NCI-H524 (cell line): ENCODE measurements around the gene CCDC28A.

ENCODE experiments used
- DNase-seq, 2 experiments: peaks; one replicate each; lab custom pipeline; 2025; lab: John Stamatoyannopoulos, UW

Gene CCDC28A

DNA sequence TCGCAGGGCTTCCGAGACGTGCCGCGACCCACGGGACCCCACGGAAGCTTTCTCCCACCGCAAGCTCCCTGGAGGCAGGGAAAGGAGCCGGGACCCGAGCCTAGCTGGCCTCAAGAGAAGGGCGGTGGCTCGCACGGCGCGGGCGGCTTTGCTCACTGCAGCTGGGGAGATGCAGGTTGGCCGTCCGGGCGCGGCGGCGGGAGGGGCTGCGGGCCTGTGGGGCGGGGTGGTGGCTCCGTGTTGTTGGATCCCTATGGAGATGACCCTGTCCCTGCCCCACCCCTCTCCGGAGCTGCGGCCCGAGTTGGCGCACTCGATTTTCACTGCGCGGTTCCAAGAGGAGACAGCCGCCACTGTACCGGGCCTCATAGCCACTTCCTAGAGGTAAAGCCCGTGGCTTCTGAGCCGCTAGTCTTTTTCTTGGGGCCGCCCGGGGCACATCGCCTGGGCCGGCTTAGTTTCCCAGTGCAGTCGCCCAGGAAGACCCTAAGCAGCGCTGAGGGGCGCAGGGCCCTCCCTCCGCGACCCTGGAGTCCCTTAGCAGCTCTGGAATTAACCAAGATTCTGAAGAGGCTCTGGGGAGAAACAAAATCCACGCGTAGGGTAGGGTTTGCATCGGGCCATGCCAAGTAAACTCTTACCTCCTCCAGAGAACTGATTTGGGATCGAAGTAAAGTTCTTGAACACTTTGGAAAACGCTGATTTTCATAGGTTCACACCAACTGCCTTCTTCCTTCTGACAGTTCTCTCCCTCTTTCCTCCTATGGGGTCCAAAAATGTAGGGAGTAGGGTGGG lies 22.4 kb downstream of the CCDC28A start, which contains the start of gene ECT2L:
TSS of gene ECT2L (plus strand) at position 279 of the 795 bp plus-strand sequence. CDS start 17,188 bp downstream, outside the sequence.
- DNase-seq = no peak

DNA sequence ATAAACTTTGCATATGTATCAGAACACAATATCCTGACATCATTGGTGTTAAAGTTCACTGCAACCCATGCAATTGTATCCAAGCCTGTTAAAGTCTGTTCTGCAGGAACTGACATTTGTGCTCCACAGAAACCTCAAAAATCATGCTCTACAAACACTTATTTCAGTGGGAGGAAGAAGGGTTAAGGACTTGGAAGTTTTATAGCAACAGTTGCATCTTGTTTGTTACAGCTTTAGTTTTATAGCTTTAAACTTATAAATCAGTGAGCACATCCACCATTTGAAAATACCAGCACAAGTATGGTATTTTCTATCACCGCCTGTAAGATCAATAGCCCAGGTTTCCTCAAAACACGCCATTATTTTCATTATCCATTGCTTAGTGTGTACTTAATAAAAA lies 23.2 kb downstream of the CCDC28A start:
- DNase-seq = no peak

DNA sequence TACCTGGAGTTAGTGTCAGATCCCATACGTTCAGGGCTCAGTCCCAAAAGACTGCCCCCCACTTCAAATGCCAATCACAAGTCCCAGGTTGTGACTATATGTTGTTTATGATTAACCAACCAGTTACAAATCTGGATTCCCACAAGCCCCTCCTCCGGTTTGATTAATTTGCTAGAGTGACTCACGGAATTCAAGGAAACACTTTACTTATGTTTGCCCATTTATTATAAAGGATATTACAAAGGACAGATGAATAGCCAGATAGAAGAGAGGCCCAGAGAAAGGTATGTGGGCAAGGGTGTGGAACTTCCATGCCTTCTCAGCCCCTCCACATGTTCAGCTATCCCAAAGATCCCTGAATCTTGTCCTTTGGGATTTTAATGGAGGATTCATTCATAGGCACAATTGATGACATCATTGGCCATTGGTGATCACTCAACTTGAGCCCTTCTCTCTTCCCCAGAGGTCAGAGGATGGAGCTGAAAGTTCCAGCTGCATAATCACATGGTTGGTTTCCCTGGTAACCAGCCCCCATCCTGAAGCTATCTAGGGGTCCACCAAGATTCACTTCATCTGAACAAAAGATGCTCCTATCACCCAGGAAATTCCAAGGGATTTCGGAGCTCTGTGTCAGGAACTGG lies 24.4 kb downstream of the CCDC28A start:
- DNase-seq = no peak

DNA sequence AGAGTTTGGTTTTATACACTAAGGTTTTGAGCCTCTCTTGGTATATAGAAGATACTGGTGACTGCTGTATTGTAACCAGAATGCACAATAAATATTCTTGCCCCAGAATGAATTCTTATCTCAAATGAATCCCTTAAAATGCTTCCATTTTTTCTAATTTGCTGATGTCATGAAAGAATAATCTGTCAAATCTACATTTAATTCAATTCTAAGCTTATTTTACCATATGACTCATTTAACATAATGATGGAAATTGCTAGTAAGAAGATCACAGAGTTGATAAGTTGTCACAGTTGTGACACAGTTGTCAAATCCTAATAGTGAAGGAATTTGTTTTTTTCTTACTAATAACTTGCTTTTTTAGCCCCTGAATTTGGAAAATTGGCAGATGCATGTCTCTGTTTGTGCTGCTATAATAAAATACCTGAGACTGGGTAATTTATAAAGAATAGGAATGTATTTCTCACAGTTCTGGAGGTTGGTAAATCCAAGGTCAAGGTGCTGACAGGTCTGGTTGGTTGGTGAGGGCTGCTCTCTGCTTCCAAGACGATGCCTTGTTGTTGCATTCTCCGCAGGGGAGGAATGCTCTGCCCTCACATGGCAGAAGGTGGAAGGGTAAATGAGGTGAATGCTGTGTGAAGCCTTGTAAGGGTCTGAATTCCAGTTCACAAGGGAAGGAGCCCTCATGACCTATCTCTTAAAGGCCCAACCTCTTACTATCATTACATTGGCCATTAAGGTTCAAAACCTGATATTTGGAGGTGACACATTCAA lies 27.0 kb downstream of the CCDC28A start:
- DNase-seq = peak in 1 of 2 experiments; percentile 9

DNA sequence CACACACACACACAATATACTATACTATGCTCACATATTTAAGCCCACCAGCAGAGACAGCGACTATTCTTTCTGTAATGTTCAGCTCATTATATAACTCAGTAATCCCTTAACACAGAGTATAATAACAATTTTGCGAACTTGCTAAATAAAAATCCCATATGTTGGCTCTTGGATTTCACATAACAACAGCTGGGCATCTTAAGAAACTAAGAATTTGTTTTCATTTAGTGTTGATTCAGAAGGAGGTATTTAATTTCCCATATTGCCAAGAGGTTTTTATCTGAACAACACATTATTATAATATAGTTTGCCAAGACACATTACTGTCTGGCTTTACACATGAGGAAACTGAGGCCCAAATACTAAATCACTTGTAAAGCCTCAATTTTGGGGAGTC lies 29.8 kb downstream of the CCDC28A start:
- peak in 1 of 2 experiments; percentile 72 for DNase-seq

DNA sequence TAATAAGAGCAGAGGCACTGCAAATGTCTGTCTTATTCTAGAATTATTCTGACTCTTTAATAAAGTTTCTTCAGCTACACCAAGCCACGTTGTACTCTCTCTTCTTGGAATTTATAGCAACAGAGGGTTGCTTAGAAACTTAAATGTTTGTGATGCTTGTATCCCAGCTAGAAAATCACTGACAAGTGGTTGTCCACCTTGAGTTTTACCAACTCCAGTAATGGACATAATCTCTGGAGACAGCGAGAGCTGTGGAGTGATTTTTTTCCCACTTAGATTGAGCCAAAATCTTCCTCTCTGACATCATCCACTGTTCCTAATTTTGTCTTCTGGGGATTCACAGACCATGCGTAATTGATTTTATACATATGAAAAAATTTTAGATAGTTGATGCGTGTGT lies 30.3 kb downstream of the CCDC28A start:
- no peak for DNase-seq

DNA sequence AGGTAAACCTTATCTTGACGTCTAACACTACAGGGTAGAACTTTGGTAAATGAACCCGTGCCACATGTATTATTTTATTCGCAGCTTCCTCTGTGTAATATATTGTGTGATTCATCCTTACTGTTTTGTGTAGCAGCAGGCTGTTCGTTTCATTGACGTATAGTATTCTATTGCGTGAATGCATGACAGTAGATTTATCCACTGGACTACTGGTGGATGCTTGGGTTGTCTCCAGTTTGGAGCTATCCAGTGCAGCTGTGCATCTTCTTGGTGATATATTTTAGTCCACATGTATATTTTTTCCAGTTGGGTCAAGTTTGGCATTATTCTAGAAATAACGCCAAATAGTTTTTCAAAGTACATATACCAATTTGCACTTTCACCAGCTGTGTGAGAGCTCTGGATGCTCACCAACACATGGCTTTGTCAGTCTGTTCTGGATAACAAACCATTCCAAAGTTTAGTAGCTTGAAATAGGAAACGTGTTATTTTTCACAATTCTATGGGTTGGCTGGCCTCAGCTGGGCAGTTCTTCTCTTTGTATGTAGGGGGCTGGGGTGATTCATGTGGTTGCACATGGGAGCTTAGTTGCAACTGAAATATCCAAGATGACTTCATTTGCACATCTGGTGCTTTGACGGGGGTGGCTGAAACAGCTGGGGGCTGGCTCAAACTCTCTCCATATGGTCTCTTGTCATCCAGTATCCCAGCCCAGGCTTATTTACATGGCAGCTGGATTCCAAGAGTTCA lies 31.6 kb downstream of the CCDC28A start:
- DNase-seq = peak; percentile 31 to 84

DNA sequence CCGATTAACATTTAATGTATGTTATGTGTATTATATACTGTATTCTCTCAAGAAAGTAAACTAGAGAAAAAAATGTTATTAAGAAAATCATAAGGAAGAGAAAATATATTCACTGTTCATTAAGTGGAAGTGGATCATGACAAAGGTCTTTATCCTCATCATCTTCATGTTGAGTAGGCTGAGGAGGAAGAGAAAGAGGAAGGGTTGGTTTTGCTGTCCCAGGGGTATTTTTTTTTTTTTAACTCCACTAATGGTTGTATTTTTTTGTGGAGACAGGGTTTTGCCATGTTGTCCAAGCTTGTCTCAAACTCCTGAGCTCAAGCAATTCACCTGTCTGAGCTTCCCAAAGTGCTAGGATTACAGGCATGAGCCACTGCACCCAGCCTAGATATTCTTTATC lies 33.3 kb downstream of the CCDC28A start:
- no peak for DNase-seq

DNA sequence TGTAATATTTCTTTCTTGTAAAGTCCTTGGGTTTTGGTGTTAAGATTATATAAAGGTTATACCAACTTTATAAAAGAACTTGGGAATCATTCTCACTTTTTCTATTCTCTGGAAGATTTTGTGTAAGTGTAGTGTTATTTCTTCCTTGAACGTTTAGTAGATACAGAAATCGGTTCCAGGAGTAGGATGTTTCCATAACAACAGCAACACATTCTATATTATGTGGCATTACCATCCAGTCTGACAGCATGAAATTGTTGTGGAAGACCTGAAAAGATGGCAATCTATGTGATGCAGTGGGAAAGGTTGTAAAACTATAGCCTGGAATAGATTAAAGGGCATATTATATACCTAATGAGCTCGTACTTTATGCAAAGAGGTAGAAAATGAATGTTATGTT lies 36.1 kb downstream of the CCDC28A start:
- DNase-seq = no peak

DNA sequence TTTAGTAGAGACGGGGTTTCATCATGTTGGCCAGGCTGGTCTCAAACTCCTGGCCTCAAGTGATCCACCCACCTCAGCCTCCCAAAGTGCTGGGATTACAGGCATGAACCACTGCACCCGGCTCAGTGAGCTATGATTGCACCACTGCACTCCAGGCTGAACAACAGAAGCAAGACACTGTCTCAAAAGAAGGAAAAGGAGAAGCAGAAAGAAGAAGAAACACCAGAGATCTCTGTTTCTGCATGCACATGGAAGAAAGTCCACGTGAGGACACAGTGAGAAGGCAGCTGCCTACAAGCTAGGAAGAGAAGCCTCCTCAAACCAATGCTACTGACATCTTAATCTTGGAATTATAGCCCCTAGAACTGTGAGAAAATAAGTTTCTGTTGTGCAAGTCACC lies 38.3 kb downstream of the CCDC28A start:
- DNase-seq = no peak

DNA sequence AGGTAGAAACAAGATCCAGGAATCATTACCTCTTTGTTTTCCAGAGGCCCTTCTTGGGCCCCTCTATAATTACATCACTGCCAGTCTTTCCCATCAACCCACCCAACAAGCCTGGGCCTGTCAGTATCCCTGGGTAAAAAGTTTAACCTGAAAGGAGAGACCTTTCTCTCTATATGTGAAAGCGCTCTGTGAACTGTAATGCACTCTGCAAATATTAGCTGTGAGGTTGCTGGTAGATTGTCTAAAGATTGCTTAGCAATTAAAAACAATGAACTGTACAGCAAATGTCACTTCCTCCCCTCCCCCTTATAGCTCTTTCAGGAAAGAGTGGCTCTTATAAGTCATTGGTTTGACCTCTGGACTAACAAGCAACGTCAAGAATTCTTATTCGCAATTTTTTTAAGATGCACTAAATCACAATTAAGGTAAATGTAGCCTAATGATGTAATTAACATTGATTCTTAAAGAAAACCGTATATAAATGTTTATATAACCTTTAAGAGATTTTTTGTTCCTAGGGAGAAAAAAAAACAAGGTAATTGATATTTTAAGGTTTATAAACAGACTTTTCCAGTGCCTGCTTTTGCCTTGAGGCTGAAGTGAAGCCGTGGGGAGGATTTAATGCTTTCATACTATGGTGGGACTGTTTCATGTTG lies 40.7 kb downstream of the CCDC28A start:
- DNase-seq = peak; percentile 21 to 37

DNA sequence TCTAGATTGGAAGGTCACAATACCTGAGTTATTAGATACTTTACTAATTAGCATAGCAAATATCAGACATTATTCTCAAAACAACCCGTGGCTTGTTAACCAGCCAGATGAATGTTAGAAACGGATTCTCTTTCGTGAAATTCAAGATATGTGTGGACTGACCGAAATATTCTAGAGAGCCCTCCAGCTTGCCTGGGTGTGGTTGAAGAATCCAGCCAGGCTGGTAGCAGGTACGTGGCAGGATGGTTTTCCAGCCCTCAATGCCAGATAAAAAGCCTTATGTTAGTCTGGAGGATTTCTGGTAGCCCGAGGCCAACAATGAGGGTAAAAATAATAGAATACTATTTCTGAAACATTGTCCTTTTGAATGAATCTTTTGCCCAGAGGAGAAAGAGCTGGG lies 41.7 kb downstream of the CCDC28A start:
- no peak for DNase-seq

DNA sequence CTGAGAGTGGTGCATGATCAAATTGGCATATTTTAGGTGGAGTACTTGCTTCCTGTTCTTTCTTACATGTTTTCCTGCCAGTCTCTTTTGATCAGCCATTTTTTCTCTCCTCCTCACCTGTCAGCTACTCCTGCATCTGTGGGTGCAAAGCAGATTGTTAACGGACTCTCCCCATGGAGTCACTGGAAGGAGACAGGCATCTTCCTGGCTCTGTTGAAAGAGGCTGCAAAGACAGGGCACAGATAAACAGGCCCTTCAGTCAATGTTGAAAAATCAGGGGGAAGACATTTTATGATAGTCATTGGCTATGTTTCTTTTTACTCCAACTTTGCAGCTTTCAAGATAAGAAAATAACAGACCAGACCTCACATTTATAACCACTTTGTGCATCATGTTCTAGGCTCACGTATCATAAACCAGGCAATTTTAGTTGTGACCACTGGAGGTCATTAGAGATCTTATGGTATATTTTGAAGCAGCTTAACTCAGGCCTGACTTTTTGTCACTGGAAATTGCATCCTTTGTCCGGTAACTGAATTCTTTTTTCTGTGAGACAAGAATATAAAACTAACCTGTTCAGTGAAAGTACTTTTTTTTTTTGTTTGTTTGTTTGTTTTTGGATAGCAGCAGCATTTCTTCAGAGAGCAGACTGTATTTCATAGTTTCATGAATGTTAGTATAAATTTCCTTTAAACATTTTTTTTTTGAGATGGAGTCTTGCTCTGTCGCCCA lies 42.4 kb downstream of the CCDC28A start:
- peak; percentile 33 to 82 for DNase-seq

DNA sequence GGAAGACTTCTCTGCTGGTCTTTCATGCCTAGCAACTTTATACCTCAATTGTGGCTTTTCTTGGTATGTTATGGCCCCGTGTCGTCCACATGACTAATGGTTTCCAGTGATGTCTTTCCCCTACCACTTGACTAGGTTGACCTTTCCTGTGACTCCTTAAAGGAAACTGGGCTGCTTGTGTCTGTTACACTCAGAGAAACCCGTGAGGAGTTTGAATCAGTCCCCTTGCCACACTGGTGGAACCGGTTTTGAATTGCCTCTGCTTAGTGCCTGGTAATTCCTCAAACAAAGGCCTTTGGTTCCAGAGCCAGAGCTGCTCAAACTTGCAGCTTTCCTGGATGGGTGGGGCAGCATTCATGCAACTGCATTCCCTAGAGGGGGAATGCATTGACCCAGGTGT lies 44.2 kb downstream of the CCDC28A start:
- no peak for DNase-seq

DNA sequence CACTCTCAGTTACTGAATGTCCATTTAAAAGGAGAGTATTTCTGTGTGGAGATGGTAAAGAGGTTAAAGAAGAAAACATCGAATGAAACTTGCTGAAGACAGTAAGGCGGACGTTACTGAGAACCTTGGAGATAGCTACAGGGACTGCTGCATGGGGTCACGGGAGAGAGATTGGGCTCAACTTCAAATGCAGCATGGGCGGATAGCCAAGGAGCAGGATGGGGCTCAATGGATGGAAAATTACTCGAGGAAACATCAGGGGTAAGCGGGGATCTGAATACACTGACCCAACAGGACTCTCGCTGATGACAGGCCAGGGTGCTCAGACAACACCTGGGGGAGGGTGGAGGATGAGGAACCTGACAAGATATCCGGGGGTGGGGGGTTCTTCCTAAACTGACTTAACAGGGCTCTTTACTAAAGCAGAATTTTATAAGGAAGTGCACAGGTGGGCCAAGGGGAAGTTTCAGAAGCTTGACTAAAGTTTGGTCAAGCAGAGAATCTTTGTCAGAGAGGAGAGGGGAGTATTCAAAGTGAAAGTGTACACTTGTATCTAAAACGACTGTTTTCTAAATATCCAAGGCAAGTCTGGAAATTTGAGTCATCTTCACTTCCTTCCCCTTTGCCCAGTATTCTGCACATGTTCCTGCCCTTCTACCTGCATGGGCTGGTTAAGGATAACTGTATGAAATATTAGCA lies 45.1 kb downstream of the CCDC28A start:
- DNase-seq = no peak

DNA sequence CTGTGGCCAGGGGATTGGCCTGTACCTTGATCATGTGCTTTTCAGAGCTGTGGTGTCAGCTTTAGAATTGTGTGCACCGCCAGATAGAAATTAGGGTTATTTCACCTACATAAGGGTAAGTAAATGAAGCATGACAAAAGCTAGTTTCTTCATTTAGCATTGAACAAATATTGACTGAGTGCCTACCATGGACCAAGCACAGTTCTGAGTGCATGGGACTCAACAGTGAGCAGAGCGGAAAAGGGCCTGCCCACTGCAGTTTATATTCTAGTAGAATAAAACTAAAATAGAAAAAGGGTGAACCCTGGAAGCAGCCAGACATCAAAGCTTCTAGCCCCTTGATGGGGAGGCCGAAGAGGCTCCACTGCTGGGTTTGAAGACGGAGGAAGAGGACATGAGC lies 48.0 kb downstream of the CCDC28A start:
- DNase-seq = no peak

DNA sequence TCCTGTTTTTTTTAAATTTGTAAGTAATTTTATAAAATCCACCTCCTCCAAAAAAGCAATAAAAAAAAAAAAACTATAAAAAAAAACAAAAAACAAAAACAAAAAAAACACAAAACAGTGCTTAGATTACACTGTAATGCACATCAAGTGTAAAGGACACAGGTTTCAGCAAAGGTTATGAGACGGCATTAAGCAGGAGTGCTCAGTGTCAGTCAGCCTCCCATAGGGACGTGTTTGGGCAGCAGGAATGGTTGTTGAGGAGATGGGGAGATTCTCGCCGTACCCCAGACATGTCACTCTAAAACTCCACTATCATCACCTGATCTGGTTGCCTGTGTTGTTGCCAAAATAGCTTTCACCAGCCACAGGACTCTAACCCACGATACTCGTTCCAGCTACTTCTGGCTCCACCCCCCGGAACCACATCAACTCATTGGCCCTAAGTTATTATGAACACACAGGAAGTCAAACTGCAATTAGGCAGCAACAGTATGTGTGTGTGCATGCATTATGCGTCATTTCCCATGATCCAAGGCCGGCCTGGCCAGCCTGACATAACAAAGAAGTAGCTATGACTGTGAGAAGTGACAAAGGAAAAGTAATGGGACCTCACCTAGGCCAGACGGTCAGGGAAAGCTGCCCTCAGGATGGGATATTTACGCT lies 51.0 kb downstream of the CCDC28A start:
- DNase-seq = no peak

DNA sequence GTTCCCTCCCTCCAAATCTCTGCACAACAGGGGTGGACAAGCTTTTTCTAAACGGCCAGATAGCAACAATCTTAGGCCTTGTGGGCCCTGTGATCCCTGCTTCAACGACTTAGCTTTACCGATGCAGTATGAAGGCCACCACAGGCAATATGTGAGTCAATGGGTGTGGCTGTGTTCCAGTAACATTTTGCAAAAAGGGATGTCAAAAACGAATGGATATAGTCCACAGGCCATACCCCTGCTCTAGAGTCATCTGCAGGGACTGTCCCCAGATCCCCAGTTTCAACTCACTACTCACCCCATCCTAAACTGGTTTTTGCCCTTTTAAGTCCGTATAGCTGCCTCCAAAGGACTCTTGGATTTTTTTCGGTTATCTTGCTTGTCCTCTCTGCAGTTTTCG lies 56.7 kb downstream of the CCDC28A start:
- DNase-seq = no peak

DNA sequence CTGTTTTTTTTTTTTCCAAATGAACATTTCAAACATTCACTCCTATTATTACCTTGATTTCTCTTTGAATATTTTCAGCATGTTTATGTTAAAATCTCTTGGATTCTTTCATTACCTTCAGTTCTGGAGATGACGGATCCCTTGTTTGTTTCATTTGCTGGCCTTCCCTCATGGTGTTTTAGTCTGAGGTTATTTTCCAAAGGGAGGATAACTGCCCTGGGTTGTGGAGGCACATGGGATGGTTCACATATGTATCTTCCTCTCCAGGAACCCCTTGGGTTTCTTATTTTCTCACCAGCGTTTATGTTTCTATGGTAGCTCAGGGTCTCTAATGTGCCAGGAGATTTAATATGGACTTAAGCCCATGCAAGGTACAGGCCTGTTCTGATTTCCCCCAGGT lies 58.6 kb downstream of the CCDC28A start:
- no peak for DNase-seq
